ENCODE measurements around the gene HMGA1.
"Not testable (repeated sequence)": the region's sequence is repeated elsewhere in the genome, so short reads cannot be mapped to it uniquely, and the experiment has no call there.

Gene HMGA1

GRCh38 chr6:34240329-34241248 lies 3.9 kb downstream of the HMGA1 start:
- DNase-seq: no peak

GRCh38 chr6:34241351-34242215 lies 4.9 kb downstream of the HMGA1 start:
- DNase-seq: no peak

- no peak for DNase-seq
These were observed 5.8 kb downstream of the HMGA1 start for GRCh38 chr6:34242252-34243130.

DNA sequence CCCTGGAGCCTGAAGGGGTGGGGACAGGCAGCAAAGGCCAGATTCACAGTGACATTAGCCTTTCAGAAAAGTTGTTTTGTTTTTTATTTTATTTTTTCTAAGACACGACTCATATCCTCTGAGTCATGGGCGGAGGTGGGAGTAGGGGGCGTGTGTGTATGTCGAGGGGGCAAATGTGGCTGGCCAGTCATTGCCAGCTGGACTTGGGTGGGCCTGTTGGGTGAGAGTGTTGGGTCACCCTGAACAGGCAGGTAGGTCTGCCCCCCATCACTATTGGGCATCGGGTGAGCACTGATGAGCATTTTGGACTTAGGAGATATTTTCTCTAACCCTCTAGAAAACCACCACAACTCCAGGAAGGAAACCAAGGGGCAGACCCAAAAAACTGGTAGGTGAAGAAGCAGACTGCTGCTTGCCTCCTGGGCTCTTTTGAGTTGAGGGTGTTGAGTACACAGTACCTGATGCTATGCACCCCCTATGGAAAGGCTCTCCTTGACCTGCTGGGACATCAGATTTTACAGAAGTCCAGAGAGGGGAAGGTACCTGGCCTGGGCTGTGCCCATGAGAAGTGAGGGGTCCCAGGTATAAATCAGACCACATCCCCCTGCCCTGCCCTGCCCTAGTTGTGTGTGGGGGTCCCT lies 6.6 kb downstream of the HMGA1 start:
- no peak for DNase-seq

DNA sequence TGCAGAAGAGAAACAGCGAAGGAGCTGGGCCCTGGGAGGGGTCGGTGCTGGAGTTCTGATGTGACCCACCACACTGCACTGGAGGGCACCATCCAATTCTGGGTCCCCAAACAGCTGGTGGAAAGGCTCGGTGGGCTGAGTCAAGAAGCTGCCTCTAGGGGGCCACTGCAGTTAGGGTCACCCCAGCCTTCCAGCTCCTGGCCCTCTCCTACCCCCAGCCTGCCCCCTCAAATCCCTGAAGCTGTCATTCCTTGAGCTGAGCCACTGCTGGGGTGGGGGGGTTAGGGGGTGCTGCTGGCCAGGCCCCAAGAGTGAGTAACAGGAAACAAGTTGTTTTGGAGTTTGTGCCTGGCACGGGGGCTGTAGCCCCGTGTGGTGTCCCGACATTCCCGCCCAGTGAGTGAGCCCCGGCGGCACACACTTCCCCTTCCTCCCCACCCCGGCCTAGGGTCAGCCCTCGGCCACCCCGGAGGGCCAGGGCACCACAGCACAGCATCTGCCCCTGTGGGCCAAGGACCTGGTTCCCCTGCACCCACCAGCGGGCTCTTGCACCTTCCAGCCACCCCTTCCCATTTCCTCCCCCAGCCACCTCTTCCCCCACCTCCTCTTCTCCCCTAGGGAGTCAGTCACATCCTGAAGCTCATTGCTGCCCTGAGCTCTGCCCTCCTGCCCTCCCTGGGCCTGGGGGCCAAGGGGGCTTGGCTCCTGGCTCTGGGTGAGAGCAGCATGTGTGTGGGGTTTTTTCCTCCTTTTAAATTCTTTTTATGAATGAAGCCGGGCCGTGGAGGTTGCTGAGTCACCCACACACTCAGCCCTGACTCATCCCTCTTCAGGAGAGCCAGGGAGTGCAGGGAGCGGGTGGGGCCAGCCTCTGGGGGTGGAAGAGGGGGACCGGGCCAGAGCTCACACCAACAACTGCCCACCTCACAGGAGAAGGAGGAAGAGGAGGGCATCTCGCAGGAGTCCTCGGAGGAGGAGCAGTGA lies 7.5 kb downstream of the HMGA1 start:
- DNase-seq: no peak

DNA sequence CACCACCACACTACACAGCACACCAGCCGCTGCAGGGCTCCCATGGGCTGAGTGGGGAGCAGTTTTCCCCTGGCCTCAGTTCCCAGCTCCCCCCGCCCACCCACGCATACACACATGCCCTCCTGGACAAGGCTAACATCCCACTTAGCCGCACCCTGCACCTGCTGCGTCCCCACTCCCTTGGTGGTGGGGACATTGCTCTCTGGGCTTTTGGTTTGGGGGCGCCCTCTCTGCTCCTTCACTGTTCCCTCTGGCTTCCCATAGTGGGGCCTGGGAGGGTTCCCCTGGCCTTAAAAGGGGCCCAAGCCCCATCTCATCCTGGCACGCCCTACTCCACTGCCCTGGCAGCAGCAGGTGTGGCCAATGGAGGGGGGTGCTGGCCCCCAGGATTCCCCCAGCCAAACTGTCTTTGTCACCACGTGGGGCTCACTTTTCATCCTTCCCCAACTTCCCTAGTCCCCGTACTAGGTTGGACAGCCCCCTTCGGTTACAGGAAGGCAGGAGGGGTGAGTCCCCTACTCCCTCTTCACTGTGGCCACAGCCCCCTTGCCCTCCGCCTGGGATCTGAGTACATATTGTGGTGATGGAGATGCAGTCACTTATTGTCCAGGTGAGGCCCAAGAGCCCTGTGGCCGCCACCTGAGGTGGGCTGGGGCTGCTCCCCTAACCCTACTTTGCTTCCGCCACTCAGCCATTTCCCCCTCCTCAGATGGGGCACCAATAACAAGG lies 8.5 kb downstream of the HMGA1 start:
- DNase-seq: not testable (repeated sequence)

GRCh38 chr6:34245761-34246140 lies 9.1 kb downstream of the HMGA1 start:
- DNase-seq: not testable (repeated sequence)

DNA sequence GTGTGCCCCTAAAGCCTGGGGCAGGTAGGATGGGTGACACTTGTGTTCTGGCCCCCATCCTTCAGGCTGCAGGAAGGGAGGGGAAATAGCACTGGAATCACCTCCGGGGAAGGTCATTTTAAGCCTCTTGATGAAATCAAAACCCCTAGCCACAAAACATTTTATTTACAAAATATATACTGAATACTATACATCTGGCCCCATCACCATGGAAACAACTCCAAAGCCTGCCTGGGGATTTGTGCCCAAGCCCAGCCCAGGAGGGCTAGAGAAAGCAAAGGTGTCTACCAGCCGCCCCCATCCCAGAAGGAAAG lies 9.5 kb downstream of the HMGA1 start:
- no peak for DNase-seq

DNA sequence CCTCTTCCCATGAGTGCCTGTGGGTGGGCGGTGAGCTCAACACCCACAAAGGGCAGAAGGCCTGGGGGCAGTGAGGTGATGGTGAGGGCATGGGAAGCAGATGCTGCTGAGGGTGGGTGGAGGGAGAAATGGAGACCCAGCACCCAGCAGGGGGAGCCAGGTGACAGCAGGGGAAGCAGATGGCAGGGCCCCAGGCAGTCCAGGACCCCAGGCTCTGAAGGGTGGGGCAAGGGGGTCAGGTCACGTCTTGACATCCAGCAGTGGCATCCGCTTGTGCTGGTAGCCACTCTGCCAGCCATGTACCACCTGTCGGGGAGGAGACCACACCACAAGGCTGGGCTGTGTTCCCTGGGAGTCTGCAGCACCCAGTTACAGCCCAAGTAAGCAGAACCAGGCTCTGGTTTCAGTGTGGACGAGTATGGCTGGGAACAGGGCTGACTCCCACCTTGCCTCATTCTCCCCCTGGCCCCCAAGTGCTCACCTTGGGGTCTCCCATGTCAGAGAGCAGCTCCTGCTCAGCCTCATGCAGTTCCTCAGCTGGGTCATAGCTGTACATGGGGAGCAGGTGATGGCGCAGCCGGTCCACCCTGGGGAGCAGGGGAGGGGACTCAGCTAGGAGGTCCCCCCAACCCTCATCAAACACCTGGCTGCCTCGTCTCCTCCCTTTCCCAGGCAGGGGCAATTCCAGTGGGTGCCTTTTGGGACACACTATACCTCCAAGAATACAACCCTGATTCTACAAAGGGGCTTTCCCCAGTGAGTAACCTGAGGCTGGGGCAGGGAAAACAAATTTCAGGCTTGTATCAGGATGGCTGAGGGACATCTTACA lies 10.1 kb downstream of the HMGA1 start:
- peak in 2 of 4 experiments; percentile 28 to 47 for DNase-seq

DNA sequence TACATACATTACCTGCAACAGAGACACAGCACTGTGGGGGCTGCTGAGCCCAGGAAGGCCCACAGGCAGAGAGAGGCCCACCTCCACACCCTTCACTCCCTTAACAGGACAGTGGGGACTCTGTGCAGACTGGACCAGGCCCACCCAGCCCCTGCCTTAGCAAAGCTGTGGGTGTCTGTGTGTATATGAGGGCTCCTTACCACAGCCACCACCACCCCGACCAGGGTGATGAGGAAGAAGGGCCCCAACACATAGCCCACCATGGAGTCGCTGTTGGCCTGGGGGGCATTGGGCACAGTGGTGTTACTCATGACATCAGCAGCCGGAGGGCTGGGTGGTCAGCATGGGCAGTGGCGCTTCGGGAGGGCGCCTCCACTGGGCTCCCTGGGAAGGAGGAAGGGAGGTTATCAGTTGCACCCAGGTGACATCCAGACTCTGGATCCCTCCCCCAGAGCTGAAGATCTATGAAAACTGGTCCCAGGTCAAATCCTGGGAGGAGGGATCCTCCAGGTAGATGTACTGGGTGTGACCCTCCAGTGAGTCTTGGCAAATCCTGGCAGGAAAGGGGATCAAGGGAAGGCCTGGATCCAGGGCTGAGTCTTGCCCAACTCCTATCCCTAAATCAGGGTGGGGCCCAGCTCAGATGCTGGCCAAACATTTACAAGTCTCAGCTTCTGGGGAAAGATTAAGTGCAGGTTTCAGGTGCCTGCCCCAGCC lies 11.0 kb downstream of the HMGA1 start:
- no peak for DNase-seq

GRCh38 chr6:34248198-34248726 lies 11.6 kb downstream of the HMGA1 start:
- peak in 1 of 4 experiments; percentile 31 for DNase-seq

- peak; percentile 92 to 98 (median 94) for DNase-seq
These were observed 12.2 kb downstream of the HMGA1 start, which contains the start of gene SMIM29 for GRCh38 chr6:34248727-34249468. SMIM29 (minus strand) TSS chr6:34249006; CDS start chr6:34247791, 1,215 bp downstream.

- DNase-seq: no peak
These were observed 13.0 kb downstream of the HMGA1 start for GRCh38 chr6:34249469-34250261.

GRCh38 chr6:34252395-34252794 lies 15.7 kb downstream of the HMGA1 start:
- not testable (repeated sequence) for DNase-seq

DNA sequence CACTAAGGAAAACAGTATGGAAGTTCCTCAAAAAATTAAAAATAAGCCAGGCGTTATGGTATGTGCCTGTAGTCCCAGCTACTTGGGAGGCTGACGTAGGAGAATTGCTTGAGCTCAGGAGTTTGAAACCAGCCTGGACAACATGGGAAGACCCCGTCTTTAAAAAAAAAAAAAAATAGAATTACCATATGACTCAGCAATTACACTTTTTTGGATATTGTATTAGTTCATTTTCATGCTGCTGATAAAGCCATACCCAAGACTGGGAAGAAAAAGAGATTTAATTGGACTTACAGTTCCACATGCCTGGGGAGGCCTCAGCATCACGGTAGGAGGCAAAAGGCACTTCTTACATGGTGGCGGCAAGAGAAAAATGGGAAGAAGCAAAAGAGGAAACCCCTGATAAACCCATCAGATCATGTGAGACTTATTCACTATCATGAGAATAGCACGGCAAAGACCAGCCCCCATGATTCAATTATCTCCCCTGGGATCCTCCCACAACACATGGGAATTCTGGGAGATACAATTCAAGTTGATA lies 22.9 kb downstream of the HMGA1 start:
- no peak for DNase-seq

GRCh38 chr6:34260576-34261267 lies 24.0 kb downstream of the HMGA1 start:
- DNase-seq: no peak

All from activated naive CD4-positive, alpha-beta T cell (primary cell).